Panc1 (cell line): ENCODE results near the gene EMX1.

Experiments
- POLR2AphosphoS5 ChIP-seq: IDR thresholded peaks from 2 replicates; pipeline ENCODE4 v1.6.1; 2012; ENCODE audit warnings: mild to moderate bottlenecking, low read depth, low read length, moderate library complexity
- TF ChIP-seq, protein P1 (sequence below): fragments of 450-650 bp; IDR thresholded peaks from 2 replicates; pipeline ENCODE4 v1.5.1; 2017; ENCODE audit warnings: mild to moderate bottlenecking

DNA sequence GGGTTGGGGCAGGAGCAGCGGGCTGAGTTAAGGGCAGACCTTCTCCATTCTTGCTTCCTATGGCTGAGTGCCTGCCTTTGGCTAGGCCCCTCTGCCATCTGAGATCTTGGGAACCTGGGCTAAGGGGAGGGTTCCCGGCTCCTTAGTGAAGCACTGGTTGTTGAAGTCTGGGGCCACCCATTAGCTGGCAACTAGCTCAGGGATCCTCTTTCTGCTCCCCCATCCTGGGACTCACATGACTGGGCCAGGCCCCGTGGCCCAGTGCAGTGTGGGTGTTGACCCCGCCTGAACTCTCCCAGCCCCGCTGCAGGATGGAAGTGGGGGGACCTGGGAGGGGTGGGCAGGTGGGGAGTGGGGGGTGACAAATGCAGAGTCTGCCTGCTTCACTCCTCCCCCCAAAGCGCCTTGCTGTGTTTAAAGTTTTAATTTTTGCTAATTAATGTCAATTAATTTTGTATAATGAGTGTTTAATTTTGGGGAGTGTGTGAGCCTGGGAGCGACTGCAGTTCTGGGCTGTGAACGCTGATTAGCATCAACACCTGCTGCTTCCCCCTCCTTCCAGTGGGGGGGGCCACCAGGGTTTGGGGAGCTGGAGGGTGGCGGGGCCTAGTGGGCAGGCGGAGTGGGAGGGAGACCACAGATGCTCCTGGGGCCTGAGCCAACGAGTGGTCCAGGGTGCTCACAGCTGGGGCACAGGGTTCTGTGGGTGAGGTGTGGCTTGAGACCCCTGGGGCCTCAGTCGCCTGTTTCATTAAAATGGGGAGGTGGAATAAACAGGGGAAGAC lies 55.2 kb downstream of the EMX1 start:
- TF ChIP-seq, protein P1, sequence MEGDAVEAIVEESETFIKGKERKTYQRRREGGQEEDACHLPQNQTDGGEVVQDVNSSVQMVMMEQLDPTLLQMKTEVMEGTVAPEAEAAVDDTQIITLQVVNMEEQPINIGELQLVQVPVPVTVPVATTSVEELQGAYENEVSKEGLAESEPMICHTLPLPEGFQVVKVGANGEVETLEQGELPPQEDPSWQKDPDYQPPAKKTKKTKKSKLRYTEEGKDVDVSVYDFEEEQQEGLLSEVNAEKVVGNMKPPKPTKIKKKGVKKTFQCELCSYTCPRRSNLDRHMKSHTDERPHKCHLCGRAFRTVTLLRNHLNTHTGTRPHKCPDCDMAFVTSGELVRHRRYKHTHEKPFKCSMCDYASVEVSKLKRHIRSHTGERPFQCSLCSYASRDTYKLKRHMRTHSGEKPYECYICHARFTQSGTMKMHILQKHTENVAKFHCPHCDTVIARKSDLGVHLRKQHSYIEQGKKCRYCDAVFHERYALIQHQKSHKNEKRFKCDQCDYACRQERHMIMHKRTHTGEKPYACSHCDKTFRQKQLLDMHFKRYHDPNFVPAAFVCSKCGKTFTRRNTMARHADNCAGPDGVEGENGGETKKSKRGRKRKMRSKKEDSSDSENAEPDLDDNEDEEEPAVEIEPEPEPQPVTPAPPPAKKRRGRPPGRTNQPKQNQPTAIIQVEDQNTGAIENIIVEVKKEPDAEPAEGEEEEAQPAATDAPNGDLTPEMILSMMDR, result no peak
- TF ChIP-seq POLR2AphosphoS5, result no peak
